HCT116 (cell line): ENCODE results near the gene NHSL1.

Source experiments
- CTCF ChIP-seq, 3 experiments: fragments of 200-600 bp in 1 of 3; sonication (generic) in 1 of 3; IDR thresholded peaks in 2 of 3; conservative IDR thresholded peaks in 1 of 3; 2 replicates each; pipeline ENCODE4 v1.5.1; 2012 to 2017; ENCODE audit warnings: low read depth in 2 of 3, low read length in 2 of 3, antibody characterized with exemption in 1 of 3, borderline replicate concordance in 1 of 3, control low read depth in 1 of 3, mild to moderate bottlenecking in 1 of 3, mixed read lengths in 1 of 3, mixed run types in 1 of 3, moderate library complexity in 1 of 3; ENCODE audit not compliant: insufficient read depth in 1 of 3
- SRF ChIP-seq: IDR thresholded peaks from 2 replicates; pipeline ENCODE4 v1.6.1; 2012; ENCODE audit warnings: low read depth

- TF ChIP-seq SRF (no peak), CTCF (IDR thresholded peaks at IDR 0.05 in 2 of 3, conservative IDR thresholded peaks at IDR 0.05 in 1 of 3; ENCODE audit: borderline replicate concordance in 1 of 3, insufficient read depth in 1 of 3, low read depth in 2 of 3, low read length in 2 of 3) (peak; percentile 4 to 38 (median 6); a peak in 2 of 6 replicates)
These were observed 126.4 kb downstream of the NHSL1 start for GRCh38 chr6:138372711-138373463.
